A549 (cell line): ENCODE data around the gene OR8G1. TPM values are rescaled to one million over a fixed set of nuclear protein-coding genes. Genes with fewer than 3 reads are reported as not detected.
"Not testable (repeated sequence)": the region's sequence is repeated elsewhere in the genome, so short reads cannot be mapped to it uniquely, and the experiment has no call there.

Source experiments
- ATAC-seq, 2 experiments: fragments of 200-7000 bp in 1 of 2; fragments of >200 bp in 1 of 2; cut with Nextera tagmentation in 1 of 2; cut with Tn5 transposase in 1 of 2; 3 replicates each; pipeline versions ENCODE4 v1.8.0 to v1.9.1; 2018 to 2020; ENCODE audit warnings: mild to moderate bottlenecking in 1 of 2, moderate library complexity in 1 of 2
- CTCF ChIA-PET: fragments of 300-600 bp; sonication (Branson Sonifier 250); formaldehyde crosslinking; extraction: SDS; loops from one replicate; lab custom pipeline; 2021; ENCODE audit warnings: antibody characterized with exemption, inconsistent platforms; lab: Yijun Ruan, JAX
- POLR2A ChIA-PET: fragments of 350-600 bp; formaldehyde crosslinking; extraction: SDS; loops from one replicate; lab custom pipeline; 2021; ENCODE audit warnings: antibody characterized with exemption, inconsistent platforms; lab: Yijun Ruan, JAX
- DNase-seq, 2 experiments: peaks; one replicate each; pipeline versions ENCODE4 v3.0.0 to v3.0.0-alpha.2; 2011 to 2016; ENCODE audit warnings: low read depth in 1 of 2, low spot score in 1 of 2
- FAIRE-seq: peaks from 2 replicates; lab custom pipeline; 2011; peaks lifted over from hg19 to GRCh38; lab: Jason Lieb, UNC
- H3K27ac ChIP-seq, 2 experiments: fragments of >200 bp; sonication (Bioruptor Twin); formaldehyde crosslinking; 3 replicates each; pipeline ENCODE4 v1.5.1; 2016 to 2017
- H3K4me1 ChIP-seq: fragments of >200 bp; sonication (Bioruptor Twin); formaldehyde crosslinking; 3 replicates; pipeline ENCODE4 v1.6.1; 2016
- H3K4me2 ChIP-seq: fragments of >200 bp; sonication (Bioruptor Twin); formaldehyde crosslinking; 3 replicates; pipeline ENCODE4 v1.6.1; 2016
- H3K4me3 ChIP-seq: fragments of >200 bp; sonication (Bioruptor Twin); formaldehyde crosslinking; 3 replicates; pipeline ENCODE4 v1.5.1; 2016
- H3K9me3 ChIP-seq: fragments of >200 bp; sonication (Bioruptor Twin); formaldehyde crosslinking; 3 replicates; pipeline ENCODE4 v1.6.1; 2016
- BHLHE40 ChIP-seq: IDR thresholded peaks from 2 replicates; pipeline ENCODE4 v1.6.1; 2012; ENCODE audit warnings: low read depth, low read length, inconsistent platforms
- CEBPB ChIP-seq, 2 experiments: fragments of >200 bp in 1 of 2; sonication (Bioruptor Twin) in 1 of 2; formaldehyde crosslinking in 1 of 2; IDR thresholded peaks; 2 replicates each; pipeline ENCODE4 v1.6.1; 2012 to 2016
- EHF ChIP-seq: fragments of 250-450 bp; sonication (Bioruptor Pico); IDR thresholded peaks from 2 replicates; pipeline ENCODE4 v1.5.0; 2020; ENCODE audit warnings: mild to moderate bottlenecking
- EHMT2 ChIP-seq: fragments of 200-600 bp; sonication (generic); IDR thresholded peaks from 2 replicates; pipeline ENCODE4 v1.6.1; 2016; ENCODE audit warnings: antibody characterized with exemption, low read depth, mild to moderate bottlenecking, moderate library complexity
- HDAC2 ChIP-seq: fragments of 200-600 bp; sonication (generic); IDR thresholded peaks from 2 replicates; pipeline ENCODE4 v1.6.1; 2016
- HOXB13 ChIP-seq: fragments of 250-450 bp; sonication (Bioruptor Pico); IDR thresholded peaks from 2 replicates; pipeline ENCODE4 v1.5.0; 2020; ENCODE audit warnings: low read depth, mild to moderate bottlenecking, moderate library complexity
- MAFK ChIP-seq: fragments of 450-650 bp; IDR thresholded peaks from 2 replicates; pipeline ENCODE4 v1.6.1; 2014; ENCODE audit not compliant: partially characterized antibody
- MAZ ChIP-seq: fragments of 150-350 bp; IDR thresholded peaks from 2 replicates; pipeline ENCODE4 v1.6.1; 2014; ENCODE audit warnings: antibody characterized with exemption, low read depth, low read length, borderline replicate concordance
- NFE2L2 ChIP-seq: fragments of 150-350 bp; conservative IDR thresholded peaks from 2 replicates; pipeline ENCODE4 v1.6.1; 2014; ENCODE audit warnings: low read length
- NR3C1 ChIP-seq: fragments of >200 bp; sonication (Bioruptor Twin); formaldehyde crosslinking; IDR thresholded peaks from 3 replicates; pipeline ENCODE4 v1.6.1; 2017
- PHF8 ChIP-seq: fragments of 200-600 bp; sonication (generic); IDR thresholded peaks from 2 replicates; pipeline ENCODE4 v1.6.1; 2016; ENCODE audit warnings: low read depth, mild to moderate bottlenecking, antibody characterized with exemption, moderate library complexity, borderline replicate concordance
- POLR2A ChIP-seq: IDR thresholded peaks from 2 replicates; pipeline ENCODE4 v1.6.1; 2012; ENCODE audit warnings: mild to moderate bottlenecking, low read length
- POLR2AphosphoS2 ChIP-seq: conservative IDR thresholded peaks from 2 replicates; pipeline ENCODE4 v1.6.1; 2012; ENCODE audit warnings: low read length, improper control_type of control experiment, inconsistent platforms
- RARB ChIP-seq: fragments of 250-450 bp; sonication (Bioruptor Pico); IDR thresholded peaks from 2 replicates; pipeline ENCODE4 v1.8.0; 2021; ENCODE audit warnings: mild to moderate bottlenecking, moderate library complexity
- RFX5 ChIP-seq: fragments of 450-650 bp; IDR thresholded peaks from 2 replicates; pipeline ENCODE4 v1.7.1; 2014; ENCODE audit warnings: antibody characterized with exemption, mild to moderate bottlenecking, moderate library complexity
- SREBF2 ChIP-seq: fragments of 450-650 bp; IDR thresholded peaks from 2 replicates; pipeline ENCODE4 v1.6.1; 2014; ENCODE audit warnings: mild to moderate bottlenecking, moderate library complexity
- ZNF302 ChIP-seq: fragments of 250-450 bp; sonication (Bioruptor Pico); IDR thresholded peaks from 2 replicates; pipeline ENCODE4 v1.9.0; 2021; ENCODE audit warnings: inconsistent platforms, mild to moderate bottlenecking, moderate library complexity
- WGBS: methylation state at CpG from one replicate; pipeline ENCODE4 v1.1.6; 2017; ENCODE audit errors: missing lambda C conversion rate; 5-methylcytosine and 5-hydroxymethylcytosine counted together
- polyA plus RNA-seq, 4 experiments: library from polyadenylated mRNA; depleted of rRNA in 3 of 4; stranded (reverse); fragments of >200 nt; fragmentation: RNase III in 1 of 4; extraction: RNeasy Plus Mini Kit Qiagen cat#74134 plus additional on column Dnase treatment in 1 of 4; gene quantifications; 2 replicates in 3 of 4; 3 replicates in 1 of 4; pipeline ENCODE4 v1.2.3, GENCODE V29; 2011 to 2017
- TF ChIP-seq, protein P1 (sequence below): fragments of 150-350 bp; IDR thresholded peaks from 2 replicates; pipeline ENCODE4 v1.6.1; 2014; ENCODE audit warnings: low read depth, mild to moderate bottlenecking, low read length
- TF ChIP-seq, protein P2 (sequence below): fragments of >200 bp; sonication (Bioruptor Twin); formaldehyde crosslinking; IDR thresholded peaks from 2 replicates; pipeline ENCODE4 v1.6.1; 2016
- TF ChIP-seq, protein P3 (sequence below): IDR thresholded peaks from 2 replicates; pipeline ENCODE4 v1.6.1; 2012
- TF ChIP-seq, protein P4 (sequence below): fragments of 250-450 bp; sonication (Bioruptor Pico); IDR thresholded peaks from 2 replicates; pipeline ENCODE4 v1.5.0; 2020; ENCODE audit warnings: low read depth, mild to moderate bottlenecking, moderate library complexity
- TF ChIP-seq, protein P5 (sequence below): fragments of 450-650 bp; IDR thresholded peaks from 2 replicates; pipeline ENCODE4 v1.6.1; 2014; ENCODE audit warnings: antibody characterized with exemption

Gene OR8G1
- polyA plus RNA-seq, 2 of the 4 experiments (the other 2 are of a cell fraction): not detected

DNA sequence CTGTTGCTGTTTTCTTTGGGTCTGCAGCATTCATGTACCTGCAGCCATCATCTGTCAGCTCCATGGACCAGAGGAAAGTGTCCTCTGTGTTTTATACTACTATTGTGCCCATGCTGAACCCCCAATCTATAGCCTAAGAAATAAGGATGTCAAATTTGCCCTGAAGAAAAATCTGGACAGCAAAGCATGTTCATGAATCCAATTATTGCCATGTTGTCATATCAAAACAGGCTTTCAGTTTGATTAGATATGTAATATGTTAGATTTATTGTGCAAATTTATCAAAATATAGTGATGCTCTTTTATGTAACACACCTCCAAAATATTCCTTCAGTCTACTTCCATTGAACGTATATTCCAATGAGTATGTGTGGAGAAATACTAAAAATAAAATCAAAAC is 15.4 kb upstream of the OR8G1 start:
- H3K4me1 ChIP-seq: no peaks in the 10 kb centered on the region
- CTCF ChIA-PET: no interaction called here
- TF ChIP-seq PHF8 (no peak), NFE2L2 (no peak), NR3C1 (no peak), RARB (CRISPR knock-in tag) (no peak), RFX5 (no peak), MAZ (no peak)
- TF ChIP-seq, protein P1, sequence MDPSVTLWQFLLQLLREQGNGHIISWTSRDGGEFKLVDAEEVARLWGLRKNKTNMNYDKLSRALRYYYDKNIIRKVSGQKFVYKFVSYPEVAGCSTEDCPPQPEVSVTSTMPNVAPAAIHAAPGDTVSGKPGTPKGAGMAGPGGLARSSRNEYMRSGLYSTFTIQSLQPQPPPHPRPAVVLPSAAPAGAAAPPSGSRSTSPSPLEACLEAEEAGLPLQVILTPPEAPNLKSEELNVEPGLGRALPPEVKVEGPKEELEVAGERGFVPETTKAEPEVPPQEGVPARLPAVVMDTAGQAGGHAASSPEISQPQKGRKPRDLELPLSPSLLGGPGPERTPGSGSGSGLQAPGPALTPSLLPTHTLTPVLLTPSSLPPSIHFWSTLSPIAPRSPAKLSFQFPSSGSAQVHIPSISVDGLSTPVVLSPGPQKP: no peak
- TF ChIP-seq, protein P2, sequence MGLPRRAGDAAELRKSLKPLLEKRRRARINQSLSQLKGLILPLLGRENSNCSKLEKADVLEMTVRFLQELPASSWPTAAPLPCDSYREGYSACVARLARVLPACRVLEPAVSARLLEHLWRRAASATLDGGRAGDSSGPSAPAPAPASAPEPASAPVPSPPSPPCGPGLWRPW: no peak
- TF ChIP-seq, protein P3, sequence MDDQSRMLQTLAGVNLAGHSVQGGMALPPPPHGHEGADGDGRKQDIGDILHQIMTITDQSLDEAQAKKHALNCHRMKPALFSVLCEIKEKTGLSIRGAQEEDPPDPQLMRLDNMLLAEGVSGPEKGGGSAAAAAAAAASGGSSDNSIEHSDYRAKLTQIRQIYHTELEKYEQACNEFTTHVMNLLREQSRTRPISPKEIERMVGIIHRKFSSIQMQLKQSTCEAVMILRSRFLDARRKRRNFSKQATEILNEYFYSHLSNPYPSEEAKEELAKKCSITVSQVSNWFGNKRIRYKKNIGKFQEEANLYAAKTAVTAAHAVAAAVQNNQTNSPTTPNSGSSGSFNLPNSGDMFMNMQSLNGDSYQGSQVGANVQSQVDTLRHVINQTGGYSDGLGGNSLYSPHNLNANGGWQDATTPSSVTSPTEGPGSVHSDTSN: no peak
- no peak overlapping the region for H3K4me3 ChIP-seq
- 3% methylated on average over 1 of the region's 1 CpG for WGBS
- H3K27ac ChIP-seq: no peak overlapping the region
- DNase-seq (no peak), ATAC-seq (no peak), FAIRE-seq (no peak)
- no peak overlapping the region for H3K4me2 ChIP-seq
- POLR2A ChIA-PET: no interaction called here
- H3K9me3 ChIP-seq: no peaks in the 10 kb centered on the region

DNA sequence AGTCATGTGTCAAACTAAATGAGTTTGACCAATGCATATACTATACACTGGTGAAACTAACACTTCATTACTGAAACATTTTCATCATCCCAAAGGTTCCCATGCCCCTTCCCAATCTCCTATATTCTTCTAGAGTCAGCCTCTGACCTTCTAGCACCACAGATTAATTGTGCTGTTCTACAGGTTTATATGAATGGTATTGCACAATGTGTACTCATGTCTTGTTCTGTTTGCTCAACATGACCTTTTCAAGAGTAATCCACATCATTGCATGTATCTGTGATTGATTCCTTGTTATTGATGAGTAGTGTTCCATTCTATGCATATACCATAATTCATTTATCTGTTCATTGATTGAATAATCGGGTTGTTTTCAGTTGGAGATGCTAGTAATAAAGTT is 7.5 kb upstream of the OR8G1 start:
- 0% methylated on average over 1 of the region's 1 CpG for WGBS
- no peak overlapping the region for H3K27ac ChIP-seq
- no peaks in the 10 kb centered on the region for H3K4me1 ChIP-seq
- ATAC-seq (no peak), FAIRE-seq (no peak), DNase-seq (no peak)
- H3K9me3 ChIP-seq: no peaks in the 10 kb centered on the region
- CTCF ChIA-PET: no interaction called here
- POLR2A ChIA-PET: no interaction called here
- TF ChIP-seq ZNF302 (no peak), CEBPB (IDR thresholded peaks at IDR 0.05) (0 out of 4 replicates have a peak, but pooled peaks of 1 of the 2 experiments have one; percentile 10)
- no peak overlapping the region for H3K4me3 ChIP-seq
- no peak overlapping the region for H3K4me2 ChIP-seq

DNA sequence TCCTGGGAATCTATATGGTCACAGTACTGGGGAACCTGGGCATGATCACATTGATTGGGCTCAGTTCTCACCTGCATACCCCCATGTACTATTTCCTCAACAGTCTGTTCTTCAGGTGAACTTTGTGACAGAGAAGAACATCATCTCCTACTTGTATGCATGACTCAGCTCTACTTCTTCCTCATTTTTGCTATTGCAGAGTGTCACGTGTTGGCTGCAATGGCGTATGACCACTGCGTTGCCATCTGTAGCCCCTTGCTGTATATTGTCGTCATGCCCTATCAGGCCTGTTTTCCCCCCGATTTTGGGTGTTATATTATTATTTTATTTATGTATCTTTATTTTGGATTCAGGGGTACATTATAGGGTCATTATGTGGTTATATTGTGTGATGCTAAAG is 2.4 kb upstream of the OR8G1 start:
- DNase-seq (no peak), FAIRE-seq (no peak), ATAC-seq (no peak)
- TF ChIP-seq CEBPB (IDR thresholded peaks at IDR 0.05) (no peak), EHF (no peak), BHLHE40 (no peak), HDAC2 (no peak), EHMT2 (no peak), SREBF2 (no peak), HOXB13 (CRISPR knock-in tag) (no peak), MAFK (no peak), POLR2A (no peak), POLR2AphosphoS2 (no peak)
- TF ChIP-seq, protein P4, sequence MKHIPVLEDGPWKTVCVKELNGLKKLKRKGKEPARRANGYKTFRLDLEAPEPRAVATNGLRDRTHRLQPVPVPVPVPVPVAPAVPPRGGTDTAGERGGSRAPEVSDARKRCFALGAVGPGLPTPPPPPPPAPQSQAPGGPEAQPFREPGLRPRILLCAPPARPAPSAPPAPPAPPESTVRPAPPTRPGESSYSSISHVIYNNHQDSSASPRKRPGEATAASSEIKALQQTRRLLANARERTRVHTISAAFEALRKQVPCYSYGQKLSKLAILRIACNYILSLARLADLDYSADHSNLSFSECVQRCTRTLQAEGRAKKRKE: no peak
- TF ChIP-seq, protein P5, sequence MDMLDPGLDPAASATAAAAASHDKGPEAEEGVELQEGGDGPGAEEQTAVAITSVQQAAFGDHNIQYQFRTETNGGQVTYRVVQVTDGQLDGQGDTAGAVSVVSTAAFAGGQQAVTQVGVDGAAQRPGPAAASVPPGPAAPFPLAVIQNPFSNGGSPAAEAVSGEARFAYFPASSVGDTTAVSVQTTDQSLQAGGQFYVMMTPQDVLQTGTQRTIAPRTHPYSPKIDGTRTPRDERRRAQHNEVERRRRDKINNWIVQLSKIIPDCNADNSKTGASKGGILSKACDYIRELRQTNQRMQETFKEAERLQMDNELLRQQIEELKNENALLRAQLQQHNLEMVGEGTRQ: no peak
- Histone ChIP-seq H3K4me1 (no peaks in the 10 kb centered on the region), H3K9me3 (no peaks in the 10 kb centered on the region), H3K27ac (no peak overlapping the region), H3K4me2 (no peak overlapping the region), H3K4me3 (no peak overlapping the region)
- 7% methylated on average over 5 of the region's 5 CpGs for WGBS
- ChIA-PET CTCF (interaction anchor here (0.6 kb wide), 1 partner anchor 1112 kb away, joined by 3 read pairs; no protein-coding TSS in a partner anchor), POLR2A (no interaction called here)

DNA sequence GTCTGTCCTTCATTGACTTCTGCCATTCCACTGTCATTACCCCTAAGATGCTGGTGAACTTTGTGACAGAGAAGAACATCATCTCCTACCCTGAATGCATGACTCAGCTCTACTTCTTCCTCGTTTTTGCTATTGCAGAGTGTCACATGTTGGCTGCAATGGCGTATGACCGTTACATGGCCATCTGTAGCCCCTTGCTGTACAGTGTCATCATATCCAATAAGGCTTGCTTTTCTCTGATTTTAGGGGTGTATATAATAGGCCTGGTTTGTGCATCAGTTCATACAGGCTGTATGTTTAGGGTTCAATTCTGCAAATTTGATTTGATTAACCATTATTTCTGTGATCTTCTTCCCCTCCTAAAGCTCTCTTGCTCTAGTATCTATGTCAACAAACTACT is 9.0 kb downstream of the OR8G1 start:
- DNase-seq, H3K9me3 ChIP-seq, POLR2A ChIA-PET, H3K27ac ChIP-seq, H3K4me1 ChIP-seq, FAIRE-seq, ATAC-seq, H3K4me3 ChIP-seq, H3K4me2 ChIP-seq, CTCF ChIA-PET: not testable (repeated sequence)
- WGBS: 43% methylated on average over 3 of the region's 3 CpGs
